Endothelial cell of hepatic sinusoid (primary cell): ENCODE measurements around the gene EDEM2.
"Not testable (repeated sequence)": the region's sequence is repeated elsewhere in the genome, so short reads cannot be mapped to it uniquely, and the experiment has no call there.

Source experiments
- in situ Hi-C: cut with HindIII; loops from 2 replicates; pipeline ENCODE4 v1.10.0; 2017; ENCODE audit warnings: low sequenced_read_pairs

EDEM2 gene

GRCh38 chr20:35171438-35171752 lies 24.3 kb upstream of the EDEM2 start:
- in situ Hi-C loops: no loop called here

- in situ Hi-C loops: not testable (repeated sequence)
Measured at GRCh38 chr20:35168701-35169409, 21.7 kb upstream of the EDEM2 start.

GRCh38 chr20:35167787-35168186 lies 20.7 kb upstream of the EDEM2 start:
- in situ Hi-C loops: no loop called here

GRCh38 chr20:35166242-35166830 lies 19.2 kb upstream of the EDEM2 start:
- in situ Hi-C loops: no loop called here

GRCh38 chr20:35165221-35166185 lies 18.4 kb upstream of the EDEM2 start:
- in situ Hi-C loops: no loop called here

GRCh38 chr20:35164531-35164930 lies 17.4 kb upstream of the EDEM2 start:
- in situ Hi-C loops: loop anchor here (5.0 kb wide), 1 partner anchor 43 kb away; no protein-coding TSS in a partner anchor

- in situ Hi-C loops: loop anchor here (5.0 kb wide), 1 partner anchor 47 kb away; no protein-coding TSS in a partner anchor
Measured at GRCh38 chr20:35160341-35160740, 13.2 kb upstream of the EDEM2 start.

- in situ Hi-C loops: no loop called here
Measured at GRCh38 chr20:35156978-35157377, 9.8 kb upstream of the EDEM2 start.

- in situ Hi-C loops: no loop called here
Measured at GRCh38 chr20:35155936-35156335, 8.8 kb upstream of the EDEM2 start.

- in situ Hi-C loops: no loop called here
Measured at GRCh38 chr20:35151736-35152135, 4.6 kb upstream of the EDEM2 start.

GRCh38 chr20:35150846-35151579 lies 3.9 kb upstream of the EDEM2 start:
- in situ Hi-C loops: no loop called here

- in situ Hi-C loops: not testable (repeated sequence)
Measured at GRCh38 chr20:35147575-35148071, 487 bp upstream of the EDEM2 start.

- in situ Hi-C loops: no loop called here
Measured at GRCh38 chr20:35146299-35146919, 727 bp downstream of the EDEM2 start.

- in situ Hi-C loops: no loop called here
Measured at GRCh38 chr20:35145141-35145564, 2.0 kb downstream of the EDEM2 start.

GRCh38 chr20:35144694-35145093 lies 2.4 kb downstream of the EDEM2 start:
- in situ Hi-C loops: no loop called here

GRCh38 chr20:35135867-35136586 lies 11.1 kb downstream of the EDEM2 start:
- in situ Hi-C loops: no loop called here

- in situ Hi-C loops: no loop called here
Measured at GRCh38 chr20:35134880-35135279, 12.3 kb downstream of the EDEM2 start.

GRCh38 chr20:35134472-35134871 lies 12.7 kb downstream of the EDEM2 start:
- in situ Hi-C loops: no loop called here

- in situ Hi-C loops: no loop called here
Measured at GRCh38 chr20:35133735-35134134, 13.4 kb downstream of the EDEM2 start.

GRCh38 chr20:35133031-35133430 lies 14.1 kb downstream of the EDEM2 start:
- in situ Hi-C loops: no loop called here
